Measurements from ENCODE around the gene CHID1.

DNA sequence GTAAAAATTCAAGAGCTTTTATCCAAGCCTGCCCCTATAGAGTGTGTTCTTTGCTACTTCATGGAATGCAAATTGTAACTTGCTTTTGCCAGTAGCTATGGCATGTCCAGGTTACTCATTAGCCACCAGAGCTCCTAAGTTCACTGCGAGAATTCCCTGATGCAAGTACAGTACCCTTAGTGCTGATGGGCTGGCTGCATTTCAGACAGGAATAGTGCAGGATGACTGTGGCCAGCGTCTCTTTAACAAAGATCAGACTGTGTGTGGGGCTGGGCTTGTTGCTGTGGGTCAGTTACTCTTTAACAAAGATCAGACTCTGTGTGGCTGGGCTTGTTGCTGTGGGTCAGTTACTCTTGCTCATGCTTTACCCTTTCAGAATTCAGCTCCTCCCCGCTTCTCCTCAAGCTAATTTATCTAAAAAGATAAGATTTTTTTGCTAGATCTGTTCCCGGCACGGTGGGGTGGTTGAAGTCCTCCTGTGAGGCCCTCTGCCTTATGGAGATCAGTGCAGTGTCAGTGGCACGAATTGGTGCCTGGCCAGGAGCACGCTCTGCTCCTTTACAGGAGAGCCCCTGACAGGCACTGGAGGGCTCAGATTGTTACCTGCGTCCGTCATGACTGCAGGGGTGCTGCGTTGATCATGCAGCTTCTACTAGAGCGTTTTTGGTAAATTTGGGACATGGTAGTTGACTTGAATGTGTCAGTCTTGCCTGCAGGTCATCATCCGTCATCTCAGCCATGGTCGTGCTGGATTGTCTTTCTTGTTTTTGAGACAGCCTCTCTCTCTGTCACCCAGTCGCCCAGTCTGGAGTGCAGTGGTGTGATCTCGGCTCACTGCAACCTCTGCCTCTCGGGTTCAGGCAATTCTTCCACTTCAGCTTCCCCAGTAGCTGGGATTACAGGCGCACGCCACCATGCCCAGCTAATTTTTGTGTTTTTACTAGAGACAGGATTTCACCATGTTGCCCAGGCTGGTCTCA, 42.1 kb upstream of the CHID1 start:
- TF ChIP-seq, protein P1, sequence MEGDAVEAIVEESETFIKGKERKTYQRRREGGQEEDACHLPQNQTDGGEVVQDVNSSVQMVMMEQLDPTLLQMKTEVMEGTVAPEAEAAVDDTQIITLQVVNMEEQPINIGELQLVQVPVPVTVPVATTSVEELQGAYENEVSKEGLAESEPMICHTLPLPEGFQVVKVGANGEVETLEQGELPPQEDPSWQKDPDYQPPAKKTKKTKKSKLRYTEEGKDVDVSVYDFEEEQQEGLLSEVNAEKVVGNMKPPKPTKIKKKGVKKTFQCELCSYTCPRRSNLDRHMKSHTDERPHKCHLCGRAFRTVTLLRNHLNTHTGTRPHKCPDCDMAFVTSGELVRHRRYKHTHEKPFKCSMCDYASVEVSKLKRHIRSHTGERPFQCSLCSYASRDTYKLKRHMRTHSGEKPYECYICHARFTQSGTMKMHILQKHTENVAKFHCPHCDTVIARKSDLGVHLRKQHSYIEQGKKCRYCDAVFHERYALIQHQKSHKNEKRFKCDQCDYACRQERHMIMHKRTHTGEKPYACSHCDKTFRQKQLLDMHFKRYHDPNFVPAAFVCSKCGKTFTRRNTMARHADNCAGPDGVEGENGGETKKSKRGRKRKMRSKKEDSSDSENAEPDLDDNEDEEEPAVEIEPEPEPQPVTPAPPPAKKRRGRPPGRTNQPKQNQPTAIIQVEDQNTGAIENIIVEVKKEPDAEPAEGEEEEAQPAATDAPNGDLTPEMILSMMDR (IDR thresholded peaks at IDR 0.05), result no peak
- no peak for TF ChIP-seq POLR2A (IDR thresholded peaks at IDR 0.05)

All from tibial nerve (tissue), 3 donors.